ENCODE measurements around the gene UROD. TPM values are rescaled to one million over a fixed set of nuclear protein-coding genes. Genes with fewer than 3 reads are reported as not detected.

Gene UROD
- 125 and 139 TPM in 2 replicates for total RNA-seq

GRCh38 chr1:45011837-45012638 lies at the start of gene UROD:
UROD (plus strand) TSS chr1:45012254; CDS start chr1:45012266, 12 bp downstream.

GRCh38 chr1:45010855-45011811 lies 921 bp upstream of the UROD start, which contains the start of gene HECTD3:
HECTD3 (minus strand) TSS chr1:45011324; CDS start chr1:45011257, 67 bp downstream.

Other genes starting within 250 kb of the UROD start
- gene RPS8, start 236.7 kb upstream of the UROD start, total RNA-seq: 982 and 1,269 TPM in 2 replicates
- 0.14 and 0.22 TPM in 2 replicates for gene BEST4, start 224.1 kb upstream of the UROD start, total RNA-seq
- 71.3 and 112 TPM in 2 replicates for gene PLK3, start 211.9 kb upstream of the UROD start, total RNA-seq
- not detected in 2 replicates for gene DYNLT4, start 204.9 kb upstream of the UROD start, total RNA-seq
- gene BTBD19, start 203.7 kb upstream of the UROD start, total RNA-seq: 10.5 and 23.4 TPM in 2 replicates
- gene PTCH2, start 169.0 kb upstream of the UROD start, total RNA-seq: 0.22 and 0.29 TPM in 2 replicates
- 31.7 and 54.1 TPM in 2 replicates for gene EIF2B3, start 25.7 kb upstream of the UROD start, total RNA-seq
- gene HECTD3, start 930 bp upstream of the UROD start, total RNA-seq: 33.9 and 41.4 TPM in 2 replicates
- 0.22 and 4.3 TPM in 2 replicates for gene ZSWIM5, start 194.4 kb downstream of the UROD start, total RNA-seq

Data from placental pericyte (primary cell).